Stimulated activated CD8-positive, alpha-beta memory T cell treated with anti-CD3 and anti-CD28 coated beads, Interleukin-15, amount 100 ng/mL, for 4 hours (primary cell): ENCODE results near the gene SPATA4.

Experiments
- DNase-seq, 2 donors: peaks; one replicate each; pipeline ENCODE4 v3.0.0-alpha.2; 2020; ENCODE audit warnings: low read depth in 2 of 2

SPATA4 gene

GRCh38 chr4:176189891-176190795, 5.2 kb downstream of the SPATA4 start:
- DNase-seq = no peak

GRCh38 chr4:176188654-176189053, 6.7 kb downstream of the SPATA4 start:
- DNase-seq = no peak

DNA sequence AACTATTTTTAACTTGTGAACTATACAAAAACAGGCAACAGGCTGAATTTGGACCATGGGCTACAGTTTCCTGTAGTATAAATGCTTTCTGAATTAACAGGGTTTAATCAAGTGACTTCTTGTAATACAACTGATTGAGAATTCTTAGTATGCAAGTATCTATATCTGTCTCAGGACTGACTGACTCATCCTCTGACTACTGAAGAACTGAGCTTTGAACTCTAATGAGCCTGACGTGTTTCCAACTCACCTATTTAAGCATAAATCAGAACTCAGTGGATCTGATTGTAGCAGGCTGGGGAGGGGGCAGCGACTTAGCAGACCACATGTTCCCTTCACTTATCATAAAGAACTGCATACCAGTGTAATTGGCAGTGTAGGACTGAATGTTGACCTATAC, 7.8 kb downstream of the SPATA4 start:
- DNase-seq = no peak

- no peak for DNase-seq
Observed at GRCh38 chr4:176186671-176187395, 8.6 kb downstream of the SPATA4 start.

GRCh38 chr4:176186067-176186466, 9.3 kb downstream of the SPATA4 start:
- DNase-seq = no peak

GRCh38 chr4:176185051-176185450, 10.3 kb downstream of the SPATA4 start:
- DNase-seq = no peak

- DNase-seq = no peak
Observed at GRCh38 chr4:176163041-176163440, 32.3 kb downstream of the SPATA4 start.

GRCh38 chr4:176156656-176157055, 38.7 kb downstream of the SPATA4 start:
- DNase-seq = no peak

- DNase-seq = no peak
Observed at GRCh38 chr4:176153124-176153523, 42.3 kb downstream of the SPATA4 start.

DNA sequence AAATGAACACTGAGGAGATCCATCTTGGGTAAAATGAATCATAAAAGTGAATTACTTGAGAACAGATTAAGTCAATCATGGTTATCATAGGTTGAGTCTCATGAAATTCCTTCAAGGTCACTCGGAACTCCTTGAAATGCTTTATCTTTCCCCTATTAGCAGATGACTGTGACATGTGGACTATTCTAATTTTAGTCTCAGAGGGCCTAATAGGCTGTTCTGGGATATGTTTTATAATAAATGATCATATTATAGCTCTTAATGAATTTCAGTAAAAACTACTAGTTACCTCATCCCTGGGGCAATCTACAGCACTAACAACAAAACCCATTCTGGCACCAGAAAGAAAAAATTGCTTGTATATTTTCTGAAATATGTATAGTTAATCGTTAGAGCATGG, 44.7 kb downstream of the SPATA4 start:
- no peak for DNase-seq

DNA sequence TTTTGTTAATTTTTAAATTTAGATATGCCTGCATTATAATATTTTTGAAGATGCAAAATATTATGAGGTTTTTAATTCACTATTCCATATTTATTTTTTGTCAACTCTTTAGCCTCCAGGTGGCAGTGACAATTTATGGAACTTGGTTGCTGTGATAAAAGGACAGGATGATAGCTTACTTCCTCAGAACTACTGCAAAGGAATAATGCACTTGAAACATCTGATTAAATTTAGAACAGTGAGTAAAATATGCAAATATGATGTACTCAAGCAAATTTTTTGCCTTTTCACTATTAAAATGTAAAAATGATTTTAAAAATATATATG, 45.1 kb downstream of the SPATA4 start:
- DNase-seq = no peak

DNA sequence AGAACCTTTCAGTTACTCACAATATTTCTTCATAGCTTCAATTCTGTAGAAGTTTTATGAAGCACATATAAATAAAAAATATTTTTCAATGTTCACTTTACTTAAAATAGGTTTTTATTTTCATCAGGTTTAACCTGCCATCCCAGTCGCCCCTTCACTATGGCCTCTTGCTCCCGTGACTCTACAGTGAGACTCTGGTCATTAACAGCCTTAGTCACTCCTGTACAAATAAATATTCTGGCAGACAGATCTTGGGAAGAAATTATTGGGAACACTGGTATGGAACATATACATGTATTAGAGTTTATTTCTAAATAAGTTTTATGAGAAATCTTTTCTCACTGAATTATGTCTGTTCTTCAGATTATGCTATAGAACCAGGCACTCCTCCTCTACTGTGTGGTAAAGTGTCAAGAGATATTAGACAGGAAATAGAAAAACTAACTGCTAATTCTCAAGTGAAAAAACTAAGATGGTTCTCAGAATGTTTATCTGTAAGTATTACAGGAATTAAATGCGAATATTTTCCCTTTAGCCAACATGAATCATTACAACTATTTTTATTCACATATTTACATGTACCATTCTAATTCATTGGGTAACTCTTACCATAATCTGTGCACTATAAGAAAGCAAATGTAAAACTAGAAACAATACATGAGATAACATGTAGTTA, 45.6 kb downstream of the SPATA4 start:
- no peak for DNase-seq

GRCh38 chr4:176142253-176142652, 53.1 kb downstream of the SPATA4 start:
- no peak for DNase-seq

DNA sequence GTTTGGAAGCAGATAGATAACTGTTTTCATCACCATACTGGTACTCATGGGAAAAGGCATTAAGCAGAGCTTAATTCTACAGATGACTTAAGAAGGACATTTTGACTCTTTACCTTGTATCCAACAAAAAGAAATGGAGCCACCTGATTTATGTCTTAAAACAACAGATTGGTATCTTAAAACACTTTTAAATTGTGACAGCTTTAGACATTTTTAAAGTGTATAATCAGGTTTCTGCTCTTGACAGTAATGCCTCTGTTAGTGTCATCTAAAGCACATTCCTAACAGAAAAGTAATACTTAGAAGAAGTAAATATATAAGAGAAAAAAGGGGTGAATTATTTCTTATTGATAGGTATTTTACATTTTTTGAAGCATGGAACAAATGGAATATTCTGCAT, 55.9 kb downstream of the SPATA4 start:
- DNase-seq = no peak

DNA sequence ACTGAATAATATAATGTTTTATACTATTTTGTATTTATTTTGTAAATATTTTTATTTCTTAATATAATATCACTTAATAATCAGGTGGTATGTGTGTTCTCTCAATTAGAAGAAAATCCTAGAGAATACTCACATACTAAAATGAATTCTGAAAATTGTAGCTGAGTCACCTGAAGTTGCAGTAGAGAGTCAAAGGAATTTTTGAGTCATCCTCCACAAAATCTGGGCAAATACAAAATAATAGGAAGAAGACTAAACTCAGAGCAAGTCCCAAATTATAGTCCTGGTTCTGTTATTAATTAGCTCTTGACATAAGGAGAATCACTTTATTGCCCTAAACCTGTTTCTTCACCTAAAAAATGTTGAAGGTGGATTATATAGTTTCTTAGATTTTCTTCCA, 57.8 kb downstream of the SPATA4 start:
- DNase-seq = no peak

- DNase-seq = no peak
Observed at GRCh38 chr4:176134670-176135069, 60.7 kb downstream of the SPATA4 start.
